ENCODE measurements around the gene SFMBT1. TPM values are rescaled to one million over a fixed set of nuclear protein-coding genes. Genes with fewer than 3 reads are reported as not detected.

The SFMBT1 gene
- total and polyA plus RNA-seq, 2 of the 8 experiments (the other 6 are each of a cell fraction or from before 2014, with no cell fraction given): 8.1 to 16.8 TPM

DNA sequence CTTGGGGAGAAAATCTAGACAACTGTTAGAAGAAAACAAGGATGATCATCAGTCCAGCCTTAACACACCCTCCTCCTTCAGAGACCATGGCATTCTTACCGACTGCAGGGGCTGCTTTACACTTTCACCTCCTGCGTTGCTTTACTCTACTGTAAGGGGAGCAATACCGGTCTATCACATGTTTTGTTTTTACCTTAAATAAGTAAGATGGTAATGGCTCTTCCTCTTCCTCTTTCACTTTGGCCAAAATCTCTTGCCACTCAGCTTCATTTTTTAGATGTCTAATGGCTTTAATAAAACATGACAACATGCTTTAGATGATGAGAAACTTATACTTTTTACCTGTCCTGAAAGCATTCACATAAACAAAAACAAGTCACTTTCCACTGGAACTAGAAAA is 115.1 kb downstream of the SFMBT1 start:
- POLR2A ChIA-PET (ENCODE audit: partially characterized antibody): no interaction called here
- H3K36me3 ChIP-seq (ENCODE audit: control insufficient read depth in 2 of 4, insufficient read depth in 4 of 4, low read length in 3 of 4): peaks cover 0 to 4% (median 0%) of the 10 kb centered on the region in 4 experiments; a peak in 2 of 8 replicates
- no peak for FAIRE-seq

More for the DNA sequence above, 115.1 kb downstream of the SFMBT1 start:
- Histone ChIP-seq H3K4me1 (replicated peaks in 1 of 4; ENCODE audit: control insufficient read depth in 3 of 4, insufficient read depth in 4 of 4, low read length in 3 of 4) (no peaks in the 10 kb centered on the region), H2BK20ac (ENCODE audit: low read length) (no peak overlapping the region), H2AK5ac (ENCODE audit: low read depth, low read length) (no peak overlapping the region), H3K4me3 (ENCODE audit: extremely low read depth in 1 of 4, insufficient read depth in 2 of 4, low read depth in 3 of 4, low read length in 4 of 4) (no peak overlapping the region), H2BK120ac (replicated peaks; ENCODE audit: low read depth, low read length) (no peak overlapping the region), H2BK15ac (ENCODE audit: low read length) (no peak overlapping the region), H4K91ac (replicated peaks; ENCODE audit: insufficient read length, low read length) (no peak overlapping the region), H2BK5ac (ENCODE audit: low read depth, low read length) (no peak overlapping the region), H3K4ac (replicated peaks; ENCODE audit: insufficient read length, low read depth, low read length) (no peak overlapping the region), H3K18ac (ENCODE audit: extremely low read depth, low read length) (no peak overlapping the region), H3K14ac (ENCODE audit: insufficient read length) (no peak overlapping the region), H3K23me2 (ENCODE audit: low read depth, low read length) (no peaks in the 10 kb centered on the region), H2BK12ac (ENCODE audit: low read depth, low read length) (no peak overlapping the region), H2AFZ (ENCODE audit: low read length) (no peak overlapping the region), H3K27ac (ENCODE audit: low read depth, low read length) (no peak overlapping the region), H4K8ac (ENCODE audit: extremely low read depth, insufficient read depth, low read length) (no peak overlapping the region), H3K4me2 (ENCODE audit: insufficient read depth in 1 of 2, low read depth in 2 of 2, low read length in 2 of 2) (no peak overlapping the region), H3K9me3 (ENCODE audit: insufficient read depth in 2 of 2, low read depth in 1 of 2, low read length in 1 of 2) (no peaks in the 10 kb centered on the region), H4K20me1 (replicated peaks in 1 of 2; ENCODE audit: control insufficient read depth in 1 of 2, insufficient read depth in 2 of 2, low read length in 2 of 2) (no peaks in the 10 kb centered on the region), H3K79me1 (ENCODE audit: low read depth, low read length) (no peaks in the 10 kb centered on the region), H3K27me3 (replicated peaks in 1 of 4; ENCODE audit: control insufficient read depth in 3 of 4, extremely low read depth in 1 of 4, insufficient read depth in 3 of 4, low read length in 3 of 4) (no peaks in the 10 kb centered on the region), H3K79me2 (ENCODE audit: control insufficient read depth in 1 of 2, insufficient read depth in 2 of 2, low read length in 2 of 2) (no peaks in the 10 kb centered on the region), H3K56ac (replicated peaks; ENCODE audit: insufficient read length, low read depth, low read length) (no peak overlapping the region), H3K23ac (ENCODE audit: insufficient read length) (no peak overlapping the region), H3K9ac (replicated peaks in 1 of 4; ENCODE audit: extremely low read depth in 1 of 4, low read depth in 3 of 4, low read length in 3 of 4) (no peak overlapping the region), H4K5ac (ENCODE audit: insufficient read length, low read depth, low read length) (no peak overlapping the region)
- CTCF ChIA-PET (ENCODE audit: partially characterized antibody): interaction anchor here (0.7 to 2.0 kb wide), 8 partner anchors 8 to 142 kb away, joined by 3 to 7 read pairs (median 4); no protein-coding TSS in a partner anchor
- WGBS, 2 experiments (ENCODE audit: extremely low coverage in 1 of 2, insufficient coverage in 1 of 2, insufficient read length in 1 of 2, insufficient replicate concordance in 2 of 2, low coverage in 1 of 2, low lambda C conversion rate in 2 of 2, missing lambda C conversion rate in 1 of 2): 96% methylated on average over 3 of the region's 3 CpGs; no CpG with 5 or more reads in 1 of the 2 experiments
- TF ChIP-seq SIN3A (conservative IDR thresholded peaks at IDR 0.05 in 1 of 2, IDR thresholded peaks at IDR 0.05 in 1 of 2; ENCODE audit: low read depth in 1 of 2, low read length in 2 of 2) (no peak), HDAC2 (IDR thresholded peaks at IDR 0.05; ENCODE audit: borderline replicate concordance in 1 of 2, low read depth in 2 of 2, low read length in 2 of 2) (no peak), SUZ12 (IDR thresholded peaks at IDR 0.05; ENCODE audit: low read length) (no peak), SRF (IDR thresholded peaks at IDR 0.05; ENCODE audit: low read depth, low read length) (no peak), EZH2 (IDR thresholded peaks at IDR 0.05; ENCODE audit: low read depth, low read length, severe bottlenecking) (no peak), ZNF274 (IDR thresholded peaks at IDR 0.05; ENCODE audit: borderline replicate concordance, extremely low read depth, low read length) (no peak), MAX (IDR thresholded peaks at IDR 0.05) (no peak), YY1 (IDR thresholded peaks at IDR 0.05; ENCODE audit: low read depth, low read length) (no peak), CBX5 (IDR thresholded peaks at IDR 0.05; ENCODE audit: low read depth, low read length) (no peak), TAF7 (optimal IDR thresholded peaks at IDR 0.05; ENCODE audit: borderline replicate concordance, low read depth, low read length) (no peak), CBX8 (IDR thresholded peaks at IDR 0.05; ENCODE audit: borderline replicate concordance, low read depth, low read length) (no peak), BACH1 (IDR thresholded peaks at IDR 0.05; ENCODE audit: low read length) (no peak), GABPA (IDR thresholded peaks at IDR 0.05; ENCODE audit: borderline replicate concordance, insufficient read depth, low read length) (no peak), TCF12 (IDR thresholded peaks at IDR 0.05; ENCODE audit: low read depth, low read length) (no peak)
- no peak for DNase-seq (ENCODE audit: low read depth in 1 of 2, low spot score in 2 of 2)
